GM13976 (cell line): Measurements from ENCODE around the gene KRTAP25-1.

Experiments
- DNase-seq: peaks from one replicate; pipeline ENCODE4 v3.0.0; 2012; ENCODE audit warnings: low spot score
- in situ Hi-C: fragments of 300-500 bp; cut with MboI; formaldehyde crosslinking; loops from one replicate; pipeline ENCODE4 v1.12.0; 2022; ENCODE audit warnings: low sequenced_read_pairs, mixed read lengths, inconsistent platforms; ENCODE audit not compliant: unreplicated experiment
- TF ChIP-seq, protein P1 (sequence below): IDR thresholded peaks from 2 replicates; pipeline ENCODE4 v1.5.1; 2012; ENCODE audit warnings: borderline replicate concordance, mild to moderate bottlenecking; ENCODE audit not compliant: insufficient read depth; ENCODE audit errors: extremely low read depth, missing control alignments, control extremely low read depth

The KRTAP25-1 gene

DNA sequence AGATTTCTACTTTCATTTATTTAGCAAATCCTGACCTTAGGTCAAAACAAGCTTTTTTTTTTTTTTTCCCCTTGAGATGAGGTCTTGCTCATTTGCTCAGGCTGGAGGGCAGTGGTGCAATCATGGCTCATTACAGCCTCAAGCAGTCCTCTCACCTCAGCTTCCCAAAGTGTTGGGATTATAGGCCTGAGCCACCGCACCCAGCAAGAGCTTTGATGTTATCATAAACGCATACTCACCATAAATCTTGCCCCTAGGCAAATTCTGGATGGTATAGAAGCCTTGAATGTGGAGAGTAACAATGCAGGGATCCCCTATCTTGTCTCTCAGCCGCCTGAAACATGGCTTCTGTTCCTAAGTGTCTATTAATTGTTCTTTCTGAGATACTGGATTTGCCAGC, 48.7 kb downstream of the KRTAP25-1 start:
- TF ChIP-seq, protein P1, sequence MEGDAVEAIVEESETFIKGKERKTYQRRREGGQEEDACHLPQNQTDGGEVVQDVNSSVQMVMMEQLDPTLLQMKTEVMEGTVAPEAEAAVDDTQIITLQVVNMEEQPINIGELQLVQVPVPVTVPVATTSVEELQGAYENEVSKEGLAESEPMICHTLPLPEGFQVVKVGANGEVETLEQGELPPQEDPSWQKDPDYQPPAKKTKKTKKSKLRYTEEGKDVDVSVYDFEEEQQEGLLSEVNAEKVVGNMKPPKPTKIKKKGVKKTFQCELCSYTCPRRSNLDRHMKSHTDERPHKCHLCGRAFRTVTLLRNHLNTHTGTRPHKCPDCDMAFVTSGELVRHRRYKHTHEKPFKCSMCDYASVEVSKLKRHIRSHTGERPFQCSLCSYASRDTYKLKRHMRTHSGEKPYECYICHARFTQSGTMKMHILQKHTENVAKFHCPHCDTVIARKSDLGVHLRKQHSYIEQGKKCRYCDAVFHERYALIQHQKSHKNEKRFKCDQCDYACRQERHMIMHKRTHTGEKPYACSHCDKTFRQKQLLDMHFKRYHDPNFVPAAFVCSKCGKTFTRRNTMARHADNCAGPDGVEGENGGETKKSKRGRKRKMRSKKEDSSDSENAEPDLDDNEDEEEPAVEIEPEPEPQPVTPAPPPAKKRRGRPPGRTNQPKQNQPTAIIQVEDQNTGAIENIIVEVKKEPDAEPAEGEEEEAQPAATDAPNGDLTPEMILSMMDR: no peak
- DNase-seq: no peak
- in situ Hi-C loops: no loop called here
